Natural killer cell (primary cell): ENCODE measurements around the gene IL13. TPM values are rescaled to one million over a fixed set of nuclear protein-coding genes. Genes with fewer than 3 reads are reported as not detected.

Experiments
- ATAC-seq, 3 donors: fragments of 150-1000 bp in 2 of 3; fragments of 200-7000 bp in 1 of 3; cut with Tn5 transposase; 1 replicate in 1 of 3; 2 replicates in 2 of 3; pipeline ENCODE4 v1.10.0; 2021; ENCODE audit warnings: mild to moderate bottlenecking in 2 of 3, moderate library complexity in 2 of 3
- DNase-seq, 2 donors: peaks; one replicate each; pipeline versions ENCODE4 v3.0.0 to v3.0.0-alpha.2; 2013 to 2021; ENCODE audit warnings: mixed read lengths in 1 of 2
- H3K27ac ChIP-seq: one replicate; pipeline ENCODE4 v1.5.1; 2013; ENCODE audit warnings: mild to moderate bottlenecking, low read length
- H3K27me3 ChIP-seq: one replicate; pipeline ENCODE4 v1.6.1; 2013; ENCODE audit warnings: low read length; ENCODE audit not compliant: control insufficient read depth, insufficient read depth
- H3K36me3 ChIP-seq: one replicate; pipeline ENCODE4 v1.6.1; 2013; ENCODE audit warnings: low read length; ENCODE audit not compliant: control insufficient read depth, insufficient read depth
- H3K4me1 ChIP-seq: one replicate; pipeline ENCODE4 v1.6.1; 2013; ENCODE audit warnings: low read length; ENCODE audit not compliant: control insufficient read depth, insufficient read depth
- H3K4me3 ChIP-seq: one replicate; pipeline ENCODE4 v1.5.1; 2013; ENCODE audit warnings: low read length
- H3K9me3 ChIP-seq: one replicate; pipeline ENCODE4 v1.6.1; 2013; ENCODE audit warnings: low read length; ENCODE audit not compliant: control insufficient read depth, insufficient read depth
- H3K27ac Mint-ChIP-seq, 2 donors: one replicate each; pipeline ENCODE4 v1.8.0; 2022; ENCODE audit warnings: mild to moderate bottlenecking in 2 of 2, mixed read lengths in 2 of 2, moderate library complexity in 1 of 2
- H3K27me3 Mint-ChIP-seq, 2 donors: one replicate each; pipeline ENCODE4 v1.8.0; 2022; ENCODE audit warnings: low read depth in 2 of 2, mixed read lengths in 2 of 2
- H3K36me3 Mint-ChIP-seq: one replicate; pipeline ENCODE4 v1.8.0; 2022; ENCODE audit warnings: mixed read lengths
- H3K4me1 Mint-ChIP-seq, 2 donors: one replicate each; pipeline ENCODE4 v1.8.0; 2022; ENCODE audit warnings: mixed read lengths in 2 of 2
- H3K4me3 Mint-ChIP-seq: one replicate; pipeline ENCODE4 v1.8.0; 2022; ENCODE audit warnings: mild to moderate bottlenecking, moderate library complexity, mixed read lengths
- H3K9me3 Mint-ChIP-seq, 2 donors: one replicate each; pipeline ENCODE4 v1.8.0; 2022; ENCODE audit warnings: mixed read lengths in 2 of 2
- WGBS: methylation state at CpG from one replicate; pipeline ENCODE4 v1.1.7; 2013; ENCODE audit warnings: missing lambda C conversion rate; ENCODE audit not compliant: insufficient coverage; 5-methylcytosine and 5-hydroxymethylcytosine counted together
- intact Hi-C: fragments of 100-400 bp; cut with micrococcal nuclease; formaldehyde crosslinking; loops from one replicate; pipeline ENCODE4 v1.14.2; 2022
- total RNA-seq, 4 donors: library from RNA; stranded (reverse); fragments of 120-200 nt in 1 of 4; gene quantifications; one replicate each; pipeline versions ENCODE4 v1.2.3 to v1.2.4, GENCODE V29; 2013 to 2022
- TF ChIP-seq, protein P1 (sequence below): fragments of 200-600 bp; IDR thresholded peaks from one replicate; pipeline ENCODE4 v1.8.0; 2022; ENCODE audit warnings: antibody characterized with exemption

Gene IL13
- total RNA-seq, 3 donors from 2014 or later (not counting 1 experiment from before 2014, with no cell fraction given) = 0.80 to 1.4 TPM; not detected in 1

DNA sequence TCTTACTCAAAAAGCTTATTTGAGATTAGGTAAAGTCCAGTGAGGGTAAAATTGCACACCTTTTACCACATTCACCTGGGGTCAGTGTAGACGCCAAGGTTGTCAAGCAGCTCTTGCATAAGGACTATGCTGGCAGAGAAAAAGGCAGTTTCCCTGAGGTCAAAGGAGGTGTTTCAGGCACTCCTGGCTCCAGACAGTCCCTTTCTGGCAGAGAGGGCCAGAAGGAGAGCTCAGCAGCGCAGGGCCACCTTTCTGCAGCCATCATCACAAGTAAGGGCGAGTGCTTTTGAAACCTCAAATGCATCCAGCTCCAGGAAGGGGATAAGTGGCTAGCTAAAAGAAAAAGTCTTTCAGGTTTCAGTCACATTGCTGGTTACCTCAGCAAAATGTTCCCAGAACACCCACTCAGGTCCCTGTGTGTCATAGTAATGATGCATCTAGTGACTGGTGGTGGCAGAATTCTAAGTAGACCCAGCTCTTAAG is 16.7 kb upstream of the IL13 start:
- 93% methylated on average over 3 of the region's 3 CpGs for WGBS
- ATAC-seq (no peak), DNase-seq (no peak)
- Mint-ChIP-seq H3K36me3 (peaks cover 8% of the 10 kb centered on the region), H3K27ac (no peak overlapping the region), H3K9me3 (no peaks in the 10 kb centered on the region), H3K27me3 (no peaks in the 10 kb centered on the region), H3K4me1 (no peaks in the 10 kb centered on the region), H3K4me3 (no peak overlapping the region)
- Histone ChIP-seq H3K4me1 (no peaks in the 10 kb centered on the region), H3K27me3 (no peaks in the 10 kb centered on the region), H3K36me3 (peaks cover 45% of the 10 kb centered on the region), H3K9me3 (no peaks in the 10 kb centered on the region), H3K4me3 (no peak overlapping the region), H3K27ac (no peak overlapping the region)
- TF ChIP-seq, protein P1, sequence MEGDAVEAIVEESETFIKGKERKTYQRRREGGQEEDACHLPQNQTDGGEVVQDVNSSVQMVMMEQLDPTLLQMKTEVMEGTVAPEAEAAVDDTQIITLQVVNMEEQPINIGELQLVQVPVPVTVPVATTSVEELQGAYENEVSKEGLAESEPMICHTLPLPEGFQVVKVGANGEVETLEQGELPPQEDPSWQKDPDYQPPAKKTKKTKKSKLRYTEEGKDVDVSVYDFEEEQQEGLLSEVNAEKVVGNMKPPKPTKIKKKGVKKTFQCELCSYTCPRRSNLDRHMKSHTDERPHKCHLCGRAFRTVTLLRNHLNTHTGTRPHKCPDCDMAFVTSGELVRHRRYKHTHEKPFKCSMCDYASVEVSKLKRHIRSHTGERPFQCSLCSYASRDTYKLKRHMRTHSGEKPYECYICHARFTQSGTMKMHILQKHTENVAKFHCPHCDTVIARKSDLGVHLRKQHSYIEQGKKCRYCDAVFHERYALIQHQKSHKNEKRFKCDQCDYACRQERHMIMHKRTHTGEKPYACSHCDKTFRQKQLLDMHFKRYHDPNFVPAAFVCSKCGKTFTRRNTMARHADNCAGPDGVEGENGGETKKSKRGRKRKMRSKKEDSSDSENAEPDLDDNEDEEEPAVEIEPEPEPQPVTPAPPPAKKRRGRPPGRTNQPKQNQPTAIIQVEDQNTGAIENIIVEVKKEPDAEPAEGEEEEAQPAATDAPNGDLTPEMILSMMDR = no peak
- intact Hi-C loops = no loop called here

DNA sequence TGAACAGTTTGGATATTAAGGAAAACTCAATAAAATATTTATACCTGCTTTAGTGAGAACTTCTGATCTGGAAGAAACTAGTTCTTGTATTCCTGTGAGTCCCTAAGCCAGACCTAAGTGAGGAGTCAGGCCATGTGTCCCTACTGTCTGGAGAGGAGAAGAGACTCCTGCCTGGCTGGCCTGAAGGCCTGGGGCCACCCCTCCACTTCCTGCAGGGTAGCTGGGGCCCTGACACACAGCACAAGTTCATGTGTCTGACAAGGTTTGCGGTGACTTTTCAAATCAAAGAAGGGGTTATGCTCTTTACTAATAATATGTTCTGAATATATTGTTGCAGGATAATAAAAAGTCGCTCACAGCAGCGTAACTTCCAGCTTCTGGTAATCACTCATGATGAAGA is 16.1 kb upstream of the IL13 start:
- intact Hi-C loops = no loop called here
- H3K9me3 ChIP-seq = no peaks in the 10 kb centered on the region
- H3K27ac ChIP-seq = no peak overlapping the region
- no peak overlapping the region for H3K4me3 ChIP-seq
- no peaks in the 10 kb centered on the region for H3K4me1 ChIP-seq
- H3K36me3 Mint-ChIP-seq = peaks cover 8% of the 10 kb centered on the region
- no peaks in the 10 kb centered on the region for H3K9me3 Mint-ChIP-seq
- H3K27me3 ChIP-seq = no peaks in the 10 kb centered on the region
- H3K4me1 Mint-ChIP-seq = no peaks in the 10 kb centered on the region
- peaks cover 43% of the 10 kb centered on the region for H3K36me3 ChIP-seq
- 97% methylated on average over 3 of the region's 3 CpGs for WGBS
- no peak overlapping the region for H3K27ac Mint-ChIP-seq
- no peak overlapping the region for H3K4me3 Mint-ChIP-seq
- ATAC-seq = no peak
- no peaks in the 10 kb centered on the region for H3K27me3 Mint-ChIP-seq
- no peak for DNase-seq
- TF ChIP-seq, protein P1 = no peak

DNA sequence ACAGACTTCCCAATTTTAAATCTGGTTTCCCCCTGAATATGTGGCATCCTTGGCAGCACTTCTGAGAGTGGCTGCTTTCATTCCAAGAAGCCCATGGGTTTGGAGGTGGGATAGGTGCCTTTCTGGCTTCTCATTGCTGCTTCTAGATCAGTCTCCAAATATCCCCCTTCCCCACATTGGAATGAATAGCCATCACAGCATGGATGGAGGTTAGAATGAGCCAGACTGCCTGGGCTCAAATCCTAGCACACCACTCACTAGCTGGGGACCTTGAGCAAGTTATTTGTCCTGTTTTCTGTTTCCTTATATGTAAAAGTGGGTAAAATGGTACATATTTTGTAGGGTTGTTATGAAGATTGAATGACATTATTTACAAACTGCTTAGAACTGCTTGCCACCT is 13.8 kb upstream of the IL13 start:
- ATAC-seq = no peak
- H3K36me3 Mint-ChIP-seq = peaks cover 12% of the 10 kb centered on the region
- peaks cover 0 to 11% of the 10 kb centered on the region in 2 donors for H3K27me3 Mint-ChIP-seq

More for the DNA sequence above, 13.8 kb upstream of the IL13 start:
- H3K4me3 ChIP-seq = no peak overlapping the region
- H3K4me1 Mint-ChIP-seq = no peaks in the 10 kb centered on the region
- no peak overlapping the region for H3K27ac Mint-ChIP-seq
- TF ChIP-seq, protein P1 = no peak
- no peaks in the 10 kb centered on the region for H3K4me1 ChIP-seq
- no peak overlapping the region for H3K4me3 Mint-ChIP-seq
- H3K9me3 ChIP-seq = no peaks in the 10 kb centered on the region
- H3K9me3 Mint-ChIP-seq = peaks cover 8% of the 10 kb centered on the region in 2 donors
- H3K27me3 ChIP-seq = no peaks in the 10 kb centered on the region
- intact Hi-C loops = no loop called here
- no peak overlapping the region for H3K27ac ChIP-seq
- no peak for DNase-seq
- H3K36me3 ChIP-seq = peaks cover 31% of the 10 kb centered on the region
